NCI-H2029 treated with DMSO at 0.1 percent for 48 hours (cell line): ENCODE results near the gene GALNT13.

Experiments used
- DNase-seq: peaks from one replicate; lab custom pipeline; 2025; lab: John Stamatoyannopoulos, UW

Gene GALNT13

DNA sequence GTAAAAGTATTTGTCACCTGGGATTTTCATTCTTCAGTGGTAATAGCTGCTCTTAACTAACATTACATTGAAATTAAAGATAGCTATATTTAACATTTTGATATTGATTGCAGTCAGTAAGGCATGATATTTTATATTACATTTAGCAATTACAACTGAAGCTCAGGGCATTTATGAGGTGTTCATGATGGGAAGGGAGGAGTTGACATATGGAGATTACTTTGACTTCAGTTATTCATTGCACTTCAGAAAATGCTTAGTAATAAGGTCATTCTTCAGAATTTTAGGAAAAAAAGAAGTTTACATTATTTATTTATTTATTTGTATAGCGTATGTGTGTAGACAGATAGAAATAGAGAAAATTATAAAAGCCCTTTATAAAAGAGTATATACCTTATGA, 352.0 kb downstream of the GALNT13 start:
- no peak for DNase-seq

DNA sequence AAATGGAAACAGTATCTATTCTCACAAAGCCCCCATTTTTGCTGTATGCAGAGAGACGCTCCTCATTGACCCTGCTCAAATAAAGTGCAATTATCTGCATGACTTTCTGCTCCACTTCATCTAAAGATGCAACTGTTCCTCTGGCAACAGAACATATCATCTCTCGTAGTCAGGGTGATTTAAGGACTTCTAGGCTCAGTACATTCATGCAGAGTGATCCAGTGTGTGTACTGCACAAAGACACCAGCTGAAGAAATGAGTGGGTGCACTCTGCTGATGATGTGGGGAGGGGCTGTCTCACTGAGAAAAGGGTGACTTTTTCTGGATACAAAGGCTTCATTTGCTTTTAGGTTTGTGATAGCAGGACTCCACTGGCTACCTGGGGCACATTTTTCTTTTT, 355.2 kb downstream of the GALNT13 start:
- DNase-seq: no peak

DNA sequence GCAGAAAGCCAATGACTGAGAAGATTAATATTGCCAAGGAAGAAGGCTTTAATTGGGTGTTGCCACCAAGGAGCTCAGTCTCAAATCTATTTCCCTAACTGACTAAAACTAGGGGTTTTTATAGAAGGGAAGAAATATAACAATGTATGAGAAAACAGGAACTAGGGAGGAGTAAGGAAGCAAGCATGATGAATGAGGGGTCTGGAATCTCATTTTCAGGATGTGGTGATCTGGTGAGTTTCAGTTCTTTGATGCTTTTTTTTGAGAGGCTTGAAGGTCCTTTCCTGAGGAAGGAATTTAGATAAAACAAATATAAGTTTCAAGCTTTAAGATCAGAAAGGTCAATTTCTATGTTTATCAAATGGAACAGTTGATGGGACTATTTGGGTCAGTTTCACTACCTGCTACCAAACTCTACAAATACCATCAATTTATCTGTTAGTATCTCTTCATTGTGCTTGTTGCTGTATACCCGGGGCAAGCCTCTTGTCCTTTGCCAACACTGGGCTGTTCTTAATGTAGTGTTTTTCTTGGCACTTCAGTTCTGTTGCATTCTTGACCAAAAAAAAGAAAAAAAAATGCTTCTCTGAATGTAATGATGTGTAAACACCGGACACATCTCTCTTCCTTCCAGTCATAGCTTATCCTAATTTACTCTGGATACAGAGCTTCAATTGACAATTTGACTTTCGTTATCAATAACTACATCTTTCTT, 357.0 kb downstream of the GALNT13 start:
- DNase-seq: no peak

DNA sequence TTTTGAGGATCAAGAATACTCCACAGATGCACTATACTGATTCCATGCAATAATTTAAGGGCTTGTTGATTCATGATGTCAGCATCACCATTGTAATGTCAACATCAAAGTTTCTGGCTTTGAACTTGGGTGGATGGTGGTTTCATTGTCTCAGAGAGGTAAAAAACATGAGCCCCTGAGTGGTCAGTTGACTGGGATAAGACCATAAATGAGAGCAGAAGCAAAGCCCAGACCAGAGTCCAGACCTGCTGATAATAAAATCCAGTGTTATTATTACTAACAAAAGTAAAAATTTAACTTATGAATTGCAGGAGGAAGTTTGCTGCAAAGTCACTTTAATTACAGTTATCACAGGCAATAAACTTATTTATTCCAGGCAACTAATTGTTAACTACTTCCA, 358.2 kb downstream of the GALNT13 start:
- DNase-seq: no peak

DNA sequence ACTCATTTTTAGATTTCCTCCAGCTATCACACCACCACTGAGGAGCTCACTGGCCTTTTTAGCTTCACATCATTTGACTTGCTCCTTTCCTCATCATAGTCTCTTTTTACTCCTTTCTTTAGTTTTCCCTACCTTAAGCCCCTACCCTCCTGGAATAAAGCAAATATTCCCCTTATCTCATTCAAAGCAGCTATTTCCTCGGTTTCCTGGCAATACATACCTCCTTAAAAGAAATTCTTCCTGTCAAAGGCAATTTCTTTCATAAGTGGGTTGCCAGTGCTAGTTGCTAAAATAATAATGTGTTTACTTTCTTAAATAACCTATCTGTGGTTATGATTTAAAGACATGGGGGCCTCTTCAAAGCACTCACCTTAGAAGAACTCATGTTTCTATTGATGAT, 359.3 kb downstream of the GALNT13 start:
- no peak for DNase-seq

DNA sequence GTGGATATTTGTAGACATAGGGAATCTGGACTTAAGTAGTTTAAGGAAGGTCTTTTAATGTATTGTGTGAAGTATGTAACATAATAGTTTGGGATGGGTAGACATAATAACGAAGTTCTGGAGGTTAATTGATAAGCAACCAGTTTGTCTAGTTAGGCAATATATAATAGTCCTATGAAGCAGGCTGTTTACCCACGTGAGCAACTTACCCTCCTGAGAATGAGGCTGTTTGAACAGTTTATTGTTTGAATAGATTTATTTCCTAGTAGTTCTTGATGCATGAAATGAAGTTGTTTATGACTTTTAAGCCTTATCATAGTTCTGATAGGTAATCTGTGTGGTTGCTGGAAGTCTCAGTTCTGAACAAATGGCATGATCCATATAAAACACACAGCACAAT, 361.5 kb downstream of the GALNT13 start:
- no peak for DNase-seq

DNA sequence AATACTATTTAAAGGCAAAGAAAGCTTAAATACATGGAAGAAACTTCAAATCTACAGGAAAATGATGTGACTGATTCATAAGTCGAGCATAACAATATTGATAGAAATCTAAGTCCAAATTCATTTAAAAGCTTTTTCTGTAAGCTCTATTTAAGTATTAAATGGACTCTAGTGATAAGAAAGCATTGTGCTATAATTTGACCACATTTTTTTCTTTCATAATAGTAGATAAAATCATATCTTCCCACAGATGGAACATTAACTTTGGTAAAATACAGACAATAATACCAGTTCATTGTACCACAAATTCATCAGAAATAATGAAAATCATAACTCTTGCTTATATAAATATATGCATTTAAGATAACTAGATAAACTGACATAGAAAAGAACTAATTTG, 366.5 kb downstream of the GALNT13 start:
- DNase-seq: no peak

DNA sequence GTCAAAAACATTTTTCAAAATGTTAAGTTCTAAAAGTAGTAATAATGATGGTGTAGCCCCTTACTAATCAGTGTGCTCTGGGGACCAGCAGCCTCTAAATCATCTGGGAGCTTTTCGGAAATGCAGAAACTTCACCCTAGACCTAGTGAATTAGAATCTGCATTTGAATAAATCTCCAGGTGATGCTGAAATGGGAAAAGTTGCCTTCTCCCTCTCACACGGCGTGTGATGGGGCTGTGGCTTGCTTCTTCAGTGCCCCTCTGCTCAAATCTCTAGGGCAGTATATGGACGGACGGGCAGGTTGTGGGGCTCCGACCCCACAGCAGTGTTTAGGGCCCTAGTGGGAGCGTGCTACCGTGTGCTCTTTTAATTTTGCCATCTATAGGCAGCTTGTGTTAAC, 368.6 kb downstream of the GALNT13 start:
- DNase-seq: no peak

DNA sequence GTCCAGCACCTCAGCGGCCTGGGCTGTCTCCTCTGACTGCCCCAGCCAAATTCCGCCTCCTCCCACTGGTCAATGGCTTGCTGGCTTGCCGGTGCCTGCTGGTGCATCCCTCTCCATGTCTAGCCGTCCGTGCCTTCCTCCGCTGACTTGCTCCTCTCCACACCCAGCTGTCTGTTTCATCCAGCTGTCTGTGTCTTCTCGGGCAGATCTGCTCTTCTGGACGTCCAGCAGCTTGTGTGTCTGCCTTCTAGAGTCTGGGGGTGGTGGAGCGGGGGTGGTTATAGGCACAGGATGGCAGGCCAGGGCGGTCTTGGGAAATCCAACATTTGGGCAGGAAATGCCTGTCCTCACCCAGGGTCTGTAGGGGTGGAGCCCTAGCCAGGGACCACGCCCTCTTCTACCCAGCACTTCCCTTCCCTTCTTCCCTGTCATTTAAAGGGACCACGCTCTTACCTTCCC, 369.2 kb downstream of the GALNT13 start:
- no peak for DNase-seq

DNA sequence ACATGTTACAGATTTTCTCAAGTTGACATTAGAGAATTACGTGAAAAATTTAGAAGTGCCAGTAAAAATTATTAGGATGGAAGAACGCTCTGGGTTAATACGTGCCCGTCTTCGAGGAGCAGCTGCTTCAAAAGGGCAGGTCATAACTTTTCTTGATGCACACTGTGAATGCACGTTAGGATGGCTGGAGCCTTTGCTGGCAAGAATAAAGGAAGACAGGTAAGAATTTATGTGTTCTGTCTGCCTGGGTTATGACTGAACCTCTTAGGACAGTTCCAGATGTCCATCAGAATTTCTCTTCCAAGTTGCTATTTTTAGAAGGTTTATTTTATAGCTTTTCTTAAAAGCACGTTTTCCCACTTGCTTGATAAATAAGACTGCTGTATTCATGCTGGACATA, 371.0 kb downstream of the GALNT13 start:
- no peak for DNase-seq

DNA sequence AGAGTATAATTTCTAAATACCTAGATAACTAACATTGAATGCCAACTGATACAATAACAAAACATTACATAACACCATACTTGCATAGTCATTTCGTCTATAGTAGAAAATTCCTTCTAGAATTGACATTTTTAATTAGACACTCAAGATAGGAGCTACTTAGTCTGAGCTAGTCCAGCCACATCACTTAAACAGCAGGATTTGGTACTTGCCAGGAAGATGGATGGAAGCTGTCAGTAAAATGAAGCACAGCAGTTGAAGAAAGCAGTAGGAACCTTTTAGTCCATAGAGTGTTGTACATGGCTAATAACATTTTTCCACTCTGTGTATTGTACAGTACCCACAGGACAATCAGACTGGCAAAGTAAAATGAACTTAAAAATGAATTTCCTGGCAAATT, 372.0 kb downstream of the GALNT13 start:
- DNase-seq: no peak

DNA sequence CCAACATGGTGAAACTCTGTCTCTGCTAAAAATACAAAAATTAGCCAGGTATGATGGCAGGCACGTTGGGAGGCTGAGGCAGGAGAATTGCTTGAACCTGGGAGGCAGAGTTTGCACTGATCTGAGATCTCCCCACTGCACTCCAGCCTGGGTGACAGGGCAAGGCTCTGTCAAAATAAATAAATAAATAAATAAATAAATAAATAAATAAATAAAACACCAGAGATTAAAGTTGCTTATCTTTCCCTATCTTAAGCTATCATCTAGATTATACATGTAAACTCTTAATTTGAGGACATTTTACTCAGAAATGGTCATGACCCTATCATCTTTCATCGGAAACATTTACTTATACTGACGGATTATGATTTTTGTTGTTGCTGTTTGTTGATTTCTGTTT, 373.2 kb downstream of the GALNT13 start:
- DNase-seq: no peak

DNA sequence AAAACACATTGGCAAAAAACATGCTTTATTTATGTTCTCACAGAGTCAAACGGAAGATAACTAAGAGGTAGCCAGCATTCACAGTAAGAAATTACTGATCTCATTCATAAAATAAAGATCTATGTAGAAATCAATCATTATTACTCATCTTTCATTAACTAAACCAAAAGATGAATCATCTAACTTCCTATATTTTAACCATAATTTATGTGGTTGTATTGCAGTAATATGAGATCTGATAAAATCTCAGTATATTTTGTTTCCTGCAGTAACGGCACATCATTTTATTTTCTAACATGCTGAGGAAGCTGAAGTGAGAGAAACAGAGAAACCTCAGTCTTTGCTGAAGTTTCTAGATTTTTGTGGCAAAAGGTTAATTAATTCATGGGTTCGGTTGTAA, 375.8 kb downstream of the GALNT13 start:
- DNase-seq: no peak

DNA sequence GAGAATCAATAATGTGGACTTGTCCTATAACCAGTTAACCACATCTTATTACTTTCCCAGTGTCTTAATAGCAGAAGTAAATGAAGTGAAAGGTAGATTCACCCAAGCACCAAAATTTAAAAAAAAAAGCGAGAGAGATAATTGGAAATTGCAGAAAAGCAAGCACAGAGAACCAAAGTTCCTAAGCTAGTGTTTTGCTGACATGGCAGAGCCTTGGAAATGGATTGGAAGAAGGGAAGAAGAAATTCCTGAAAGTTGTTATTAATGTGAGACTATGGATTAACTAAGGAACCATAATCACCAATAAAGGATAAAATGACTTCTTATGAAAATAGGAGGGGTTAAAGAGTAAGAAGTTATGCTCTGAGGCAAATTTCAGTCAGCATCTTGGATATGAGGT, 384.4 kb downstream of the GALNT13 start:
- no peak for DNase-seq

DNA sequence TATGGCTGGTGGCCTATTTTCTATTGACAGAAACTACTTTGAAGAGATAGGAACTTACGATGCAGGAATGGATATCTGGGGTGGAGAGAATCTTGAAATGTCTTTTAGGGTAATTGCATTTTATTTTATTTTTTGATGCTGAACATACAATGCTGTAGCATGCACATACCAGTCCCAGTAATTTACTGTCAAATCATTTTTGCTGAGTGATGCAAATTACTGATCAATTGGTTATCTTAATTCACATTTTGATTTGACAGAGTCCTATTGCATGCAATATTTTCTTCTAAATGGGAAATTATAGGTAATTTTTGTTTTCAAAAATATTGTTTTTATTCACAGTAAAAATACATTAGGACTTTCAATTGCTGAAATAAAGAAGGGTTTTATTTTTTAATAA, 387.3 kb downstream of the GALNT13 start:
- DNase-seq: no peak

DNA sequence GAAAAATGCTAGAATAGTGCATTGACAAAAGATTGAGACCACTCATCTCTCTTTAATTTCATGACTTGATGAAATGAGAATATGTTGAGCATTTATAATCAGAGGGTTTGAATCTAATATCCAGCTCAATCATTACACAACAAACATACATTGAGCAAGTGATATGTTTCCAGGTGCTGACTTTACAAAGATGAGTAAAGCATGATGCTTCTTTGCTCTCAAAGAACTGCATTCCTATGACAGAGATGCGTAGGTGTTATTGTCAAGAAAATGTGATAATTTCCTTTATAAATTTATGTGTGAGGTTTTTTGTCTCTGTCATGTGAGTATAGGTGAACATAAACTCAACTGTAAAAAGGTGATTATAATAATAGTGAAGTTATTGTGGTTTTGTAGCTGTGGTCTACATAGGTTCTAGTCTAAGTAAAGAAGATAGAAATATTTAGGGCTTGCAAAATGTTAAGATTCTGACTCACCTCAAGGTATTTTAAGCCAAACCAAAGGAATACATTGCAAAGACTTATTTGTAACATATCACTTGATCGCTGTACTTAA, 389.8 kb downstream of the GALNT13 start:
- DNase-seq: no peak

DNA sequence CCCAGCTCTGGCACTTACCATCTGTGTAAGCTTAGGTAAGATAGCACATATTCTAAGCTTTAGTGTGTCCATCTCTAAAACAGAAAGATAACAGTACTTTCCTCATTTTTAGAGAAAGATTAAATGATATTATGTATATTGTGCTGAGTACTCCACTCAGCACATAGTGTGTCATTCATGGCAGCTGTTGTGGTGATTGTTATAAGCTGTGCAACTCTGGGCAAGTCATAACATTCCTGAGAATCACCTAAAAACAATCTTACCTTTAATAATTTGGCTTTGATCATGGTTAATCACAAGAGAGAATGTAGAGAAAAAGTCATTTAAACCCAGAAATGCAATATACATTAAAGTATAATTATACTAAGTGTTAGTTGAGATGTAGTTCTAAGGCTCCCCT, 391.5 kb downstream of the GALNT13 start:
- no peak for DNase-seq

DNA sequence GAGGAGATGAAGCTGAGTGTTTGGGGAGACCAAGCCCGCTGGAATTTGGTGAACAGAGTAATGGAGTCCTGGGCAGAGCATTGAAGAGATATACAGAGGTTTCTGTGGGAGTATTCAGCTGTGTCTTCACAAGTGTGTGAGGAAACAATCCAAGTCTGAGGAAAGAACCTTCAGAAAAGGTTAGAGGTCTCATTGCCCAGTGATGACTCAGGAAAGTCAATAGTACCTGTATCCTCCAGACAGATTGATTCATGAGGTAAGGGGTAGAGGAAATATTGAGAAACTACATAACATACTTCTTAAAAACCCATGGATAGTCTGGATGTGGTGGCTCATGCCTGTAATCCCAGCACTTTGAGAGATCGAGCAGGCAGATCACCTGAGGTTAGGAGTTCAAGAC, 392.3 kb downstream of the GALNT13 start:
- DNase-seq: no peak

DNA sequence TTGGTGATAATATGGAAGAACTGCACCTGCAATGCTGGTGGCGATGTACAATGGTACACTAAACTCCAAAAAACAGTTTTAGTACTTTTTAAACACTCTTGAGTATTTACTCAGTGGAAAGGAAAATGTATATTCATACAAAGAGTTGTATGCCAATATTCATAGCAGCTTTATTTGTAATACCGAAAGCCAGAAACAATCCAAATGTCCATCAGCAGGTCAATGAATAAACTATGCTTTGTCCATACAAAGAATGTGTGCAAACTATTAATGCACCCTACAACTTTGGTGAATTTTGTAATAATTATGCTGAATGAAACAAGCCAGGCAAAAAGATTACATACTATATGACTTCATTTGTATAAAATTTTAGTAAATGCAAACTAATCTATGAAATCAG, 396.3 kb downstream of the GALNT13 start:
- DNase-seq: no peak

DNA sequence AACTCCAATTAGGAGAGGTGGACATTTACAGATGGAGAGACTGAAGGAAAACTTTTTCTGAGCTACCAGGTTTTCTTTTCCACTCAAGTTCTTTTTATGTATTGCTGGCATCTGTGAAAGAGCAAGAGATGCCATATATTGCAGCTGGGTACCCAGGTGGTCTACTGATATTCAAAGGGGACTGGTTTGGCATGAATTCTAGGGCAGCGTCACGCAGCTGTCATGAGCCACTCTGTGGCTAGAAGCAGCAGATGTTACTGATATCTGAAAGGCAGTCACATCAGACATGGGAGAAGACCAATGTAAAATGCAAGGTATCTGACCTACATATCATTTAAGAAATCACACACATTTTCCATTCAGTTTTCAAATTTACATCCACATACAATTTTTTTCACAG, 408.8 kb downstream of the GALNT13 start:
- no peak for DNase-seq

DNA sequence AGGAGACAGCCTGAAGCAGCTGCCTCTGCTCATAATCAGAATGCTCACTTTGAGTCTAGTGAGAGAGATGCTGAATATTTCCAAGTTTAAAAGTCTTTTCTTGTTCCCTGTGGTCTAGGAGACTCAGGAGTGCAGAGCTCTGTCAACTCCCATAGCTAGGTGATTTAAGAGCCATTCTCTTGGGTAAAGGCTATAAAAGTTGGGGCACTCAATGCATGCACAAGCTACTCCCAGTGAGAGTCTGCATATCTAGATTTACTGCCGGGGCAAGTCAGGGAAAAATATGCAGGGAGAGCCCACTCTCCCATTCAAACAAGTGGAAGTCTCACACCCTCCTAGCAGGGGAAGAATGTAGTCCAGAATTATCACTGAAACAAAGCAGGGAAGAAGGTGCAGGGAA, 418.1 kb downstream of the GALNT13 start:
- no peak for DNase-seq

DNA sequence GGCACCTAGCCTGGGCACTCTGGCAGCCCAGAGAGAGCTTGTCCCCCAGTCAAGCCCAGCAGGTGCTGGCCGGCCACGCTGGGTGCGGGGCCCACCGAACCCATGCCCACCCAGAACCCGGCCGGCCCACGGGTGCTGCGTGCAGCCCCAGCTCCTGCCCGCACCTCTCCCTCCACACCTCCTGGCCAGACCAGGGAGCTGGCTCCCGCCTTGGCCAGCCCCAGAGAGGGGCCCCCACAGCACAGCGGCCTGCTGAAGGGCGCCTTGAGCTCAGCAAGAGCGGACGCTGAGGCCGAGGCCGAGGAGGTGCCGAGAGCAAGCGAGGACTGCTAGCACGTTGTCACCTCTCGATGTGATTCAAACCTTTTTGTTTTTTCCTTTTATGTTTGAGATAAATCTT, 419.8 kb downstream of the GALNT13 start:
- no peak for DNase-seq

DNA sequence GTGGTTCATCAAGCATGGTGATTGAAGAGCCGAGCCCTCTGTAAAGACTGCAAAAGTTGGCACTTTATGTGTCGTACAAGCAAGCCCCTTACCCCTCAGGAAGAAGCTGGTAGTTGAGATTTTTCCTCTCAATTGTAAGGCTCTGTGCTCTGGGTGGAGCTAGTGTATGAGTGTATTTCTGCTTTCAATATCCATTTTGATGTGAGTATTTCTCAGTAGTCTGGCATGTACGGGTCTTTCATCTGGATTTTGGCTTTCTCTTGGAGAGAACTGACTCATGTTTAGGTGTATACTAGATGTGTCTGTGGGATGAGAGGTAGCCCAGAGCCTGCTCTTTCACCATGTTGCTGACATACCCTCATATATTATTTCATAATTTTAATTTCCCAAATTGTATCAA, 420.2 kb downstream of the GALNT13 start:
- DNase-seq: no peak

DNA sequence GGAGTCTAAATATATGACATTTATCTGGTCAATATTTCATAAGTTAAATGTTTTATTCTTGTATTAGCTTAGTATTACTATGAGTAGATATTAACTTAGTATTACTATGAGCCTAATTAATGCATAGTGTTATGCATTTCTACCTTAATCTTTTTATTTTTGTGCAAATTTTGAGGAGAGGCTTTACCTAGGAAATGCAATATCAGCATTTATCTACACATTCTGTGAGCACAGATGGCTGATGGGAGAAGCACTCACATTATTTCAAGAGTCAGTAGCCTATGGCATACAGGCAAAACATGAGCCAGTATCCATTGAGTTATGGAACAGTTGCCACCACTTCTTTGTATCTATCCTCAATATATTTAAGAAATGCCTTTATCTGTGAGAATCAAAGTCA, 422.1 kb downstream of the GALNT13 start:
- DNase-seq: no peak
